ENCODE results near the gene MYO9B. TPM values are rescaled to one million over a fixed set of nuclear protein-coding genes. Genes with fewer than 3 reads are reported as not detected.

MYO9B gene
- total RNA-seq, 1 experiment from 2014 or later = 94.3 TPM

- ChIA-PET CTCF (interaction anchor here (0.6 to 1.1 kb wide), 2 partner anchors 13 to 14 kb away, joined by 3 read pairs; no protein-coding TSS in a partner anchor), POLR2A (interaction anchor here (0.6 kb wide), 1 partner anchor 335 kb away, joined by 3 read pairs; no protein-coding TSS in a partner anchor)
- ATAC-seq (no peak), DNase-seq (ENCODE audit: low spot score) (no peak)
- H3K27ac Mint-ChIP-seq = no peak overlapping the region
- H3K36me3 Mint-ChIP-seq = peaks cover 74% of the 10 kb centered on the region
- H3K4me3 Mint-ChIP-seq = no peak overlapping the region
- TF ChIP-seq, protein P1, sequence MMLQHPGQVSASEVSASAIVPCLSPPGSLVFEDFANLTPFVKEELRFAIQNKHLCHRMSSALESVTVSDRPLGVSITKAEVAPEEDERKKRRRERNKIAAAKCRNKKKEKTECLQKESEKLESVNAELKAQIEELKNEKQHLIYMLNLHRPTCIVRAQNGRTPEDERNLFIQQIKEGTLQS (CRISPR knock-in tag; conservative IDR thresholded peaks at IDR 0.05) = no peak
- no peak for TF ChIP-seq RORB (CRISPR knock-in tag; IDR thresholded peaks at IDR 0.05)
- TF ChIP-seq CREM (CRISPR knock-in tag; IDR thresholded peaks at IDR 0.05) = no peak
- TF ChIP-seq ZNF138 (CRISPR knock-in tag; conservative IDR thresholded peaks at IDR 0.05) = no peak
- no peak for TF ChIP-seq ESRRA (CRISPR knock-in tag; IDR thresholded peaks at IDR 0.05; ENCODE audit: borderline replicate concordance)
- peaks cover 3% of the 10 kb centered on the region for H3K4me1 Mint-ChIP-seq
- no peaks in the 10 kb centered on the region for H3K27me3 Mint-ChIP-seq (ENCODE audit: low read depth)
- H3K9me3 Mint-ChIP-seq = peaks cover 27% of the 10 kb centered on the region
Observed at GRCh38 chr19:17055636-17056035, 19.9 kb upstream of the MYO9B start.

DNA sequence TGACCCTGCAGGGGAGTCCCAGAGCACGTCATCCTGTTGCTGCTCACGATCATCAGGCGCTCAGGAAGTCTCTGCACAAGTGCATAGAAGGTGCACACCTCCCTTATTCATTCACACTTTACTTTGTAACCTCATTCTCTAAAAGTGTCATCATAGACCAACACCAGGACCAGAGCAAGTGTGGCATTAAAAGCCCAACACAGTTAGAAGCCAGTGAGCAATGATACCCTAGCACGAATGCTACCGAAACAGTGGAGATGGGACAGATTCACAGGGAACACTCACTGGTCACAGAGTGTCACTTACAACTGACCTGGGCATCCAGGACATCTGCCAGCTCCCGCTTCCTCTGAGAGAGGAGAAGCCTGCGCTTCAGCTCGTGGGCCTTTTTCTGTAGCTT, 17.3 kb upstream of the MYO9B start:
- Mint-ChIP-seq H3K36me3 (peaks cover 71% of the 10 kb centered on the region), H3K4me1 (no peaks in the 10 kb centered on the region), H3K9me3 (peaks cover 29% of the 10 kb centered on the region), H3K4me3 (no peak overlapping the region), H3K27me3 (ENCODE audit: low read depth) (no peaks in the 10 kb centered on the region), H3K27ac (no peak overlapping the region)
- ATAC-seq (no peak), DNase-seq (ENCODE audit: low spot score) (no peak)
- no peak for TF ChIP-seq ATF1 (CRISPR knock-in tag; IDR thresholded peaks at IDR 0.05)
- TF ChIP-seq CREB1 (CRISPR knock-in tag; IDR thresholded peaks at IDR 0.05) = no peak
- POLR2A ChIA-PET = interaction anchor here (0.6 kb wide), 1 partner anchor 18 kb away, joined by 6 read pairs; no protein-coding TSS in a partner anchor
- CTCF ChIA-PET = no interaction called here

DNA sequence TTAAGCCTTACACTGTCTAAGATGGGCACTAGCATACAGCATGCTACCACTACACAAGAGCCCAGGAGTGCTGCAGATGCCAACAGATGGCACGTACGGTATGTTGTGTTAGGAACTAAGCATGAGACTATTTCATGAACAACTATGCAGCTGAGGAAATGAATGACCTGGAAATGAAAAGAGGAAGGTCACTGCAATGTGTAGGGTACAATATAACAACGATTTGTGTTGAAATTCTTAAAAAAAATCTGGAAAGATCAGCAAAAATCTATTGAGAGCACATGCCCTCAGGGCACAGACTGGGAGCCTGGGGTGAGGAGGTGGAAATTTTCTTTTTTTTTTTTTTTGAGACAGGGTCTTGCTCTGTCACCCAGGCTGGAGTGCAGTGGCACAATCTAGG, 14.8 kb upstream of the MYO9B start:
- peaks cover 29% of the 10 kb centered on the region for H3K9me3 Mint-ChIP-seq
- ATAC-seq (no peak), DNase-seq (ENCODE audit: low spot score) (no peak)
- H3K36me3 Mint-ChIP-seq = peaks cover 70% of the 10 kb centered on the region
- POLR2A ChIA-PET = no interaction called here
- no peaks in the 10 kb centered on the region for H3K27me3 Mint-ChIP-seq (ENCODE audit: low read depth)
- TF ChIP-seq ZNF532 (CRISPR knock-in tag; IDR thresholded peaks at IDR 0.05; ENCODE audit: borderline replicate concordance) (no peak), NR3C1 (CRISPR knock-in tag; conservative IDR thresholded peaks at IDR 0.05; ENCODE audit: low read depth) (no peak), NR2C2 (CRISPR knock-in tag; IDR thresholded peaks at IDR 0.05) (no peak), NFYB (CRISPR knock-in tag; conservative IDR thresholded peaks at IDR 0.05; ENCODE audit: low read depth) (no peak), GABPB1 (CRISPR knock-in tag; IDR thresholded peaks at IDR 0.05) (no peak), CBFB (CRISPR knock-in tag; IDR thresholded peaks at IDR 0.05; ENCODE audit: low read depth) (no peak), RORB (CRISPR knock-in tag; IDR thresholded peaks at IDR 0.05) (no peak), TP53 (CRISPR knock-in tag; IDR thresholded peaks at IDR 0.05) (no peak), ATF1 (CRISPR knock-in tag; IDR thresholded peaks at IDR 0.05) (no peak), ZNF263 (CRISPR knock-in tag; IDR thresholded peaks at IDR 0.05; ENCODE audit: low read depth) (no peak), FOXJ3 (CRISPR knock-in tag; IDR thresholded peaks at IDR 0.05; ENCODE audit: borderline replicate concordance) (no peak), ELF4 (CRISPR knock-in tag; IDR thresholded peaks at IDR 0.05; ENCODE audit: low read depth) (no peak), CREB1 (CRISPR knock-in tag; IDR thresholded peaks at IDR 0.05) (no peak)
- TF ChIP-seq, protein P2, sequence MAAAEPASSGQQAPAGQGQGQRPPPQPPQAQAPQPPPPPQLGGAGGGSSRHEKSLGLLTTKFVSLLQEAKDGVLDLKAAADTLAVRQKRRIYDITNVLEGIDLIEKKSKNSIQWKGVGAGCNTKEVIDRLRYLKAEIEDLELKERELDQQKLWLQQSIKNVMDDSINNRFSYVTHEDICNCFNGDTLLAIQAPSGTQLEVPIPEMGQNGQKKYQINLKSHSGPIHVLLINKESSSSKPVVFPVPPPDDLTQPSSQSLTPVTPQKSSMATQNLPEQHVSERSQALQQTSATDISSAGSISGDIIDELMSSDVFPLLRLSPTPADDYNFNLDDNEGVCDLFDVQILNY (CRISPR knock-in tag; IDR thresholded peaks at IDR 0.05) = no peak
- TF ChIP-seq, protein P3, sequence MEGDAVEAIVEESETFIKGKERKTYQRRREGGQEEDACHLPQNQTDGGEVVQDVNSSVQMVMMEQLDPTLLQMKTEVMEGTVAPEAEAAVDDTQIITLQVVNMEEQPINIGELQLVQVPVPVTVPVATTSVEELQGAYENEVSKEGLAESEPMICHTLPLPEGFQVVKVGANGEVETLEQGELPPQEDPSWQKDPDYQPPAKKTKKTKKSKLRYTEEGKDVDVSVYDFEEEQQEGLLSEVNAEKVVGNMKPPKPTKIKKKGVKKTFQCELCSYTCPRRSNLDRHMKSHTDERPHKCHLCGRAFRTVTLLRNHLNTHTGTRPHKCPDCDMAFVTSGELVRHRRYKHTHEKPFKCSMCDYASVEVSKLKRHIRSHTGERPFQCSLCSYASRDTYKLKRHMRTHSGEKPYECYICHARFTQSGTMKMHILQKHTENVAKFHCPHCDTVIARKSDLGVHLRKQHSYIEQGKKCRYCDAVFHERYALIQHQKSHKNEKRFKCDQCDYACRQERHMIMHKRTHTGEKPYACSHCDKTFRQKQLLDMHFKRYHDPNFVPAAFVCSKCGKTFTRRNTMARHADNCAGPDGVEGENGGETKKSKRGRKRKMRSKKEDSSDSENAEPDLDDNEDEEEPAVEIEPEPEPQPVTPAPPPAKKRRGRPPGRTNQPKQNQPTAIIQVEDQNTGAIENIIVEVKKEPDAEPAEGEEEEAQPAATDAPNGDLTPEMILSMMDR (IDR thresholded peaks at IDR 0.05) = no peak
- TF ChIP-seq, protein P4, sequence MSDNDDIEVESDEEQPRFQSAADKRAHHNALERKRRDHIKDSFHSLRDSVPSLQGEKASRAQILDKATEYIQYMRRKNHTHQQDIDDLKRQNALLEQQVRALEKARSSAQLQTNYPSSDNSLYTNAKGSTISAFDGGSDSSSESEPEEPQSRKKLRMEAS (CRISPR knock-in tag; IDR thresholded peaks at IDR 0.05) = no peak
- CTCF ChIA-PET = interaction anchor here (1.6 kb wide), 1 partner anchor 8 kb away, joined by 5 read pairs; no protein-coding TSS in a partner anchor
- H3K27ac Mint-ChIP-seq = no peak overlapping the region
- H3K4me3 Mint-ChIP-seq = no peak overlapping the region
- H3K4me1 Mint-ChIP-seq = no peaks in the 10 kb centered on the region
